ENCODE results near the gene ADD1.
"Not testable (repeated sequence)": the region's sequence is repeated elsewhere in the genome, so short reads cannot be mapped to it uniquely, and the experiment has no call there.

The ADD1 gene

GRCh38 chr4:2936773-2937145, 93.1 kb downstream of the ADD1 start:
- peak; percentile 72 for DNase-seq

- peak; percentile 80 for DNase-seq
Observed at GRCh38 chr4:2937146-2937857, 93.7 kb downstream of the ADD1 start.

GRCh38 chr4:2937986-2938385, 94.3 kb downstream of the ADD1 start:
- DNase-seq: no peak

- DNase-seq: not testable (repeated sequence)
Observed at GRCh38 chr4:2938411-2938810, 94.8 kb downstream of the ADD1 start.

- no peak for DNase-seq
Observed at GRCh38 chr4:2938906-2939305, 95.3 kb downstream of the ADD1 start.

- no peak for DNase-seq
Observed at GRCh38 chr4:2939383-2940243, 96.0 kb downstream of the ADD1 start.

- no peak for DNase-seq
Observed at GRCh38 chr4:2940267-2941137, 96.9 kb downstream of the ADD1 start.

- DNase-seq: no peak
Observed at GRCh38 chr4:2941138-2942036, 97.7 kb downstream of the ADD1 start.

- no peak for DNase-seq
Observed at GRCh38 chr4:2942037-2942531, 98.4 kb downstream of the ADD1 start.

- DNase-seq: no peak
Observed at GRCh38 chr4:2942532-2943363, 99.1 kb downstream of the ADD1 start.

GRCh38 chr4:2943364-2944090, 99.9 kb downstream of the ADD1 start:
- DNase-seq: no peak

GRCh38 chr4:2944091-2944482, 100.4 kb downstream of the ADD1 start:
- no peak for DNase-seq

- no peak for DNase-seq
Observed at GRCh38 chr4:2944586-2945526, 101.2 kb downstream of the ADD1 start.

- not testable (repeated sequence) for DNase-seq
Observed at GRCh38 chr4:2945619-2946604, 102.3 kb downstream of the ADD1 start.

GRCh38 chr4:2946812-2947600, 103.4 kb downstream of the ADD1 start:
- DNase-seq: no peak

- DNase-seq: no peak
Observed at GRCh38 chr4:2947926-2948325, 104.3 kb downstream of the ADD1 start.
